Activated CD4-positive, alpha-beta memory T cell treated with anti-CD3 and anti-CD28 coated beads, Interleukin-2, amount 10 ng/mL, durations not matched to agents 7 days and 5 days (primary cell): ENCODE data around the gene RUFY3. TPM values are rescaled to one million over a fixed set of nuclear protein-coding genes. Genes with fewer than 3 reads are reported as not detected.
"Not testable (repeated sequence)": the region's sequence is repeated elsewhere in the genome, so short reads cannot be mapped to it uniquely, and the experiment has no call there.

ENCODE experiments used
- CTCF ChIA-PET: fragments of 350-600 bp; sonication (Branson Sonifier 250); formaldehyde crosslinking; loops from one replicate; lab custom pipeline; 2021; ENCODE audit warnings: antibody characterized with exemption, inconsistent platforms; lab: Charles Lee
- POLR2A ChIA-PET: fragments of 350-600 bp; sonication (Branson Sonifier 250); formaldehyde crosslinking; loops from one replicate; lab custom pipeline; 2021; ENCODE audit warnings: antibody characterized with exemption; lab: Charles Lee
- DNase-seq: peaks from one replicate; pipeline ENCODE4 v3.0.0-alpha.2; 2020
- H3K27ac Mint-ChIP-seq: one replicate; pipeline ENCODE4 v1.8.0; 2021; ENCODE audit warnings: mild to moderate bottlenecking, mixed read lengths
- H3K27me3 Mint-ChIP-seq: one replicate; pipeline ENCODE4 v1.8.0; 2021; ENCODE audit warnings: mixed read lengths
- H3K36me3 Mint-ChIP-seq: one replicate; pipeline ENCODE4 v1.8.0; 2021; ENCODE audit warnings: low read depth, mixed read lengths
- H3K4me1 Mint-ChIP-seq: one replicate; pipeline ENCODE4 v1.8.0; 2021; ENCODE audit warnings: mixed read lengths
- H3K4me3 Mint-ChIP-seq: one replicate; pipeline ENCODE4 v1.8.0; 2021; ENCODE audit warnings: mild to moderate bottlenecking, mixed read lengths
- H3K9me3 Mint-ChIP-seq: one replicate; pipeline ENCODE4 v1.8.0; 2021; ENCODE audit warnings: mixed read lengths
- total RNA-seq, 2 experiments: library from RNA; stranded (reverse); gene quantifications; one replicate each; pipeline ENCODE4 v1.2.3, GENCODE V29; 2021

Gene RUFY3
- total RNA-seq, 2 experiments from 2014 or later = 9.1 to 9.7 TPM

DNA sequence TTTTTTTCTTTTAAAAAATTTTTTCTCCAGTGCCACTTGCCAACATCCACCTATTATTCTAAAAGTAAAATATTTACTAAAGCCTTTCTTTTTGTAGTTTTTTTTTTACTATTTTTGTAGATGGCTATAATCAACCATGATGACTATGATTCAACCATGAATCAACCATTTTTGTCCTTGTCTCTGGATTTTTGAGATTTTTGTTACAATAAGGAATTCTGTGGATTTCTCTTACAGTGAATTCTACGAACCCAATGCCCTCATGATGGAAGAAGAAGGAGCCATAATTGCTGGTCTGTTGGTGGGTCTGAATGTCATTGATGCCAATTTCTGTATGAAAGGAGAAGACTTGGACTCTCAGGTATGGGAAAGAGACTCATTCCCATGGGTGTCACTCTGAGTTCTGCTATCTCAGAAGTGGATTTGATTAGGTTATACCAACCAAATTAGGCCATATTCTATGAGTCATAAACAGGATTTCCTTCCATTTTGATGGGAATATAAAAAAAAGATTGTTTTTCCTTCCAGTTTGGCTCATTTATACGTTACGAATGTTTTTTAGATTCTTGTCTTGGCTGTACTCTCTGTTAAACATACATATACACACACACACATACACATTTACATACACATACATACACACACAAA, 46.7 kb downstream of the RUFY3 start:
- H3K27me3 Mint-ChIP-seq = no peaks in the 10 kb centered on the region

DNA sequence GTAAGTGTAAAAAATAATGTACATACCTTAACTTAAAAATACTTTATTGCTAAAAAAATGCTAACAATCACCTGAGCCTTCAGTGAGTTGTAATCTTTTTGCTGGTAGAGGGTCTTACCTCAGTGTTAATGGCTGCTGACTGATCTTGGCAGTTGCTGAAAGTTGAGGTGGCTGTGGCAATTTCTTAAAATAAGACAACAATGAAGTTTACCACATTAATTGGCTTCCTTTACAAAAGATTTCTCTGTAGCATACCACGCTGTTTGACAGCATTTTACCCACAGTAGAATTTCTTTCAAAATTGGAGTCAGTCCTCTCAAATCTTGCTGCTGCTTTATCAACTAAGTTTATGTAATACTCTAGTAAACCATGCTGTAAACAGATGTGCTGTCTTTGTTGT, 47.6 kb downstream of the RUFY3 start:
- H3K4me1 Mint-ChIP-seq, H3K9me3 Mint-ChIP-seq, H3K27ac Mint-ChIP-seq, CTCF ChIA-PET, DNase-seq, POLR2A ChIA-PET, H3K27me3 Mint-ChIP-seq, H3K4me3 Mint-ChIP-seq, H3K36me3 Mint-ChIP-seq: not testable (repeated sequence)

More for the DNA sequence above, 46.7 kb downstream of the RUFY3 start:
- no peaks in the 10 kb centered on the region for H3K4me1 Mint-ChIP-seq
- H3K36me3 Mint-ChIP-seq = peaks cover 4% of the 10 kb centered on the region
- ChIA-PET CTCF (no interaction called here), POLR2A (no interaction called here)
- no peak overlapping the region for H3K4me3 Mint-ChIP-seq
- no peaks in the 10 kb centered on the region for H3K9me3 Mint-ChIP-seq
- no peak for DNase-seq
- no peak overlapping the region for H3K27ac Mint-ChIP-seq

DNA sequence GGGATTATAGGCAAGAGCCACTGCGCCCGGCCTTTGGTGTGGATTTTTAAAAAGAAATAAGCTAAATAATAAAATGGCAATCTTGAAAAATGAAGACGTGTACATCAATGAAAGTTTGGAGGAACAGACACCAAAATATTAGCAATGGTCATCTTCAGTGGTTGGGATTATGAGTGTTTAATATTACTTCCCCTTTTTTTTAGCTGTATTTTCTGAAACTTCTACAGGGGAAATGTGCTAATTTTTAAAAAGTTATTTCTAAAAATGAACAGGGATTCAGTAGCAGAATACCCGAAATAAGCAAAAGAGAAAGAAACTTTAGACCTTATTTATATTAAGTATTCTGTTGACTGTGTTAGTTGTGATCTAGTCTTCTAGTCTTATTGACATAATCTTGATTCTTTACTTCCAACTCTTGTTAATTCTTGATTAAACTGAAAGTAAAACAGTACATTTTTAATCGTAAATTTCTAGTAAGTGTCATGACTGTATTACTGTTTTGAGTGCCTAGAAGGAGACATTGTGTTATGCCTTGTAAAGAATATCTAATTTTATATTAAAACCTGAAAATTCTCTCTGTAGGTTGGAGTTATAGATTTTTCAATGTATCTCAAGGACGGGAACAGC, 51.3 kb downstream of the RUFY3 start:
- POLR2A ChIA-PET = no interaction called here
- Mint-ChIP-seq H3K36me3 (no peaks in the 10 kb centered on the region), H3K4me3 (no peak overlapping the region), H3K9me3 (no peaks in the 10 kb centered on the region), H3K27me3 (no peaks in the 10 kb centered on the region), H3K4me1 (no peaks in the 10 kb centered on the region), H3K27ac (no peak overlapping the region)
- no peak for DNase-seq
- CTCF ChIA-PET = no interaction called here

DNA sequence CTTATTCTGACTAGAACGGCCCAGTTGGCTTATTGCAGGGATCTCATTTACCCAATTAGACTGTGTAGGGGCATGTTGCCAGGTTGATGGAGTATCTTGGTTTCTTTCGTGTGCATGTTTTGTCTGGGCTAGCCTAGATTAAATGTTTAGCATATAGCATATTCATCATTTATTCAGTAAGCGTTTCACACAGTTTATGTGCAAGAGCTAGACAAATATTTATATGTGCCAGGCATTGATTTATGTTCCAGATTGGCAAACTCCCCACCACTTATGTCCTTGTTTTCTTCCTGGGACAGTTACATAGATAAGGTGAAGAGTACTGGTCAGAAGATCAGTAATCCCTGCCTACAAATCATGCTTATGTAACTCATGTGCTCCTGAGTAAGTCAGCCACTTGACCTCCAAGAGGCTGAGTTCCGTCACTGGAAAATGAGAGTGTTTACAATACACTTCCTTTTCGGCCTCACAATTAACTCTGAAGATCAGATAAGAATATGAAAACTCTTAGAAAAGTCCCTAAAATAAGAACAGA, 57.2 kb downstream of the RUFY3 start:
- Mint-ChIP-seq H3K9me3 (no peaks in the 10 kb centered on the region), H3K36me3 (no peaks in the 10 kb centered on the region), H3K27ac (no peak overlapping the region), H3K4me3 (no peak overlapping the region), H3K27me3 (no peaks in the 10 kb centered on the region), H3K4me1 (no peaks in the 10 kb centered on the region)
- ChIA-PET CTCF (no interaction called here), POLR2A (no interaction called here)
- DNase-seq = no peak

DNA sequence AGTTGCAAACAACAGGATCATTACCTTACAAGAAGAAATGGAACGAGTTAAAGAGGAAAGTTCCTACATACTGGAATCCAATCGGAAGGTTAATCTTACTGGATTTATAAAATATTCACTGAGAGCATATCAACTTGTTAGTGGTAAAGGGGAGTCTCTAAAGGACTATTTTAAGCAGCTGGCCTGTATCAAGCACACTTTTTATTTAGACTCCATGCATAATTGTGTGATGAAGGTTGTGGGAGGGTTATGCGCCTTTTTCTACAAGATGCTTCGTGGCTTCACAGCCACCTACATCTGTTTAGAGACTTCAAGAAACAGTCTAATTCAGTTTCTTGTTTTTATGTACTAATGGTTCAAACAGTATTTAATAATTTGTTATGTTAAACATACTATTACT, 61.3 kb downstream of the RUFY3 start:
- no peak for DNase-seq
- H3K4me3 Mint-ChIP-seq = no peak overlapping the region
- ChIA-PET CTCF (no interaction called here), POLR2A (no interaction called here)
- H3K4me1 Mint-ChIP-seq = no peaks in the 10 kb centered on the region
- H3K27ac Mint-ChIP-seq = no peak overlapping the region
- no peaks in the 10 kb centered on the region for H3K36me3 Mint-ChIP-seq
- H3K9me3 Mint-ChIP-seq = no peaks in the 10 kb centered on the region
- H3K27me3 Mint-ChIP-seq = no peaks in the 10 kb centered on the region

DNA sequence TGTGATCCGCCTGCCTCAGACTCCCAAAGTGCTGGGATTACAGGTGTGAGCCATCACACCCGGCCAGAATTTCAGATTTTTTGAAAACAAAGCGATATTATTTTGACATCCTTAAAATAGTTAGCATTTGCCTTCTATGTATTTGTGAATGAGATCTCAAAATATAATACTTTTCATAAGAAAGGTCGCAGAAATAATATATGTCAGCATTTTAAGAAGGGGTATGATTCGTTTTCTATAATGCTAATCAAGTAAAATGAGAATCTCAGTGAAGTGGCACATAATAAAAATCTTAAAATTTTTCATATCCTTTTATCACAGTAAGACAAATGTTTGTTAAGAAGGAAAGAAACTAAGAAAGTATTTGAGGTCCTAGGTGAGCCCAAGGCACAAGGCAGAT, 65.7 kb downstream of the RUFY3 start:
- H3K27me3 Mint-ChIP-seq = no peaks in the 10 kb centered on the region
- H3K27ac Mint-ChIP-seq = no peak overlapping the region
- no peaks in the 10 kb centered on the region for H3K9me3 Mint-ChIP-seq
- no peaks in the 10 kb centered on the region for H3K36me3 Mint-ChIP-seq
- DNase-seq = no peak
- no peaks in the 10 kb centered on the region for H3K4me1 Mint-ChIP-seq
- ChIA-PET POLR2A (no interaction called here), CTCF (no interaction called here)
- no peak overlapping the region for H3K4me3 Mint-ChIP-seq

DNA sequence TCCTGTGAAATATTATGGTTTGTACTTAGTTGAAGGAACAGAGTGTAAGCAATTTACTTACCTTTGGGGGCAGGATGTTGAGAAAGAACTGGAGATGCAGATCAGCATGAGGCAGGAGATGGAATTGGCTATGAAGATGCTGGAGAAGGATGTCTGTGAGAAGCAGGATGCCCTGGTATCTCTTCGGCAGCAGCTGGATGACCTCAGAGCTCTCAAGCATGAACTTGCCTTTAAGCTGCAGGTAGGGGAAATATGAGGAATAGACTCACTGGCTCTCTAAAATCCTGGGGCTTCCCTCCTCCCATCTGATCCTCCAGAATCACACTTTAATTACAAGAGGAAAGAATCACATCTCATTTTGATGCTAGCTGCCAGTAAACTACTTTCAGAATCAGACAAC, 67.0 kb downstream of the RUFY3 start:
- Mint-ChIP-seq H3K9me3 (no peaks in the 10 kb centered on the region), H3K27me3 (no peaks in the 10 kb centered on the region), H3K36me3 (no peaks in the 10 kb centered on the region), H3K27ac (no peak overlapping the region), H3K4me1 (no peaks in the 10 kb centered on the region), H3K4me3 (no peak overlapping the region)
- ChIA-PET POLR2A (no interaction called here), CTCF (no interaction called here)
- DNase-seq = no peak

DNA sequence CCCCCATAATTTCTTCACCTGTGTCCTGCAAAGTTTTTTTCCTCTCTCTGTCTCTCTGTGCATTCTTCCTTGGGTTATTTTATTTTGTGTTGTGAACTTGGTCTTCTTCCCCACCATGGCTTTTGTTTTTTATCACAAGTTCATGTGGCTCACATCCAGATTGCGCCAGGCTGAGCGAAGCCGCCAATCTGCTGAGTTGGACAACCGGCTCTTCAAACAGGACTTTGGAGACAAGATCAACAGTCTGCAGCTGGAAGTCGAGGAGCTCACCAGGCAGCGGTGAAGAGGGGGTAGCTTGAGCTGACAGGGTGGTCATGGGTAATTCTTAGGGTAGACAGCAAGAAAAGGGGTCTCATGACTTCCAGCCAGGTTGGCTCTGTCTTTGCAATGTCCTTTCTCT, 71.9 kb downstream of the RUFY3 start:
- no peak for DNase-seq
- no peaks in the 10 kb centered on the region for H3K36me3 Mint-ChIP-seq
- H3K27ac Mint-ChIP-seq = no peak overlapping the region
- POLR2A ChIA-PET = no interaction called here
- no peaks in the 10 kb centered on the region for H3K27me3 Mint-ChIP-seq
- H3K4me3 Mint-ChIP-seq = no peak overlapping the region
- no peaks in the 10 kb centered on the region for H3K9me3 Mint-ChIP-seq
- H3K4me1 Mint-ChIP-seq = no peaks in the 10 kb centered on the region
- CTCF ChIA-PET = interaction anchor here (0.6 kb wide), 1 partner anchor 45 kb away, joined by 3 read pairs; no protein-coding TSS in a partner anchor

DNA sequence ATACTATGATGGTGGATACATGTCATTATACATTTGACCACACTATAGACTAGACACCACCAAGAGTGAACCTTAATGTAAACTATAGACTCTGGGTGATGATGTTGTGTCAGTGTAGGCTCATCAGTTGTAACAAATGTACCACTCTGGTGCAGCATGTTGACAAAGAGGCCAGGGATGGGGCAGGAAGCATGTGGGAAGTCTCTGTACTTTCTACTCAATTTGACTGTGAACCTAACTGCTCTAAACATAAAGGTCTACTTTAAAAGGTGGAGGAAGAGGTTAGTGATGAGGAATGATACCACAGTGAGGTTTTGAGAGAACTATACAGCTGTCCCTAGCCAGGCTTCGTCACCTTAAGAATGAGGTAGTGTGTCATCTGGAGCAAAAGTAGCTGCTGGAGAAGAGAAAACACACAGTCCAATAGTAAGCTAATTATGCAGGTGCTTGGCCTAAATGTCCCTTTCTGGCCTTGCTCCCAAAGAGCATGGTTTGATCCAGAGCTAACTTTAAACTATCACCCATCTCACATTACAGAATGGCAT, 79.6 kb downstream of the RUFY3 start:
- H3K36me3 Mint-ChIP-seq = no peaks in the 10 kb centered on the region
- DNase-seq = no peak
- CTCF ChIA-PET = no interaction called here
- no peaks in the 10 kb centered on the region for H3K27me3 Mint-ChIP-seq
- no peak overlapping the region for H3K4me3 Mint-ChIP-seq
- no peak overlapping the region for H3K27ac Mint-ChIP-seq
- POLR2A ChIA-PET = no interaction called here
- peaks cover 12% of the 10 kb centered on the region for H3K4me1 Mint-ChIP-seq
- no peaks in the 10 kb centered on the region for H3K9me3 Mint-ChIP-seq

DNA sequence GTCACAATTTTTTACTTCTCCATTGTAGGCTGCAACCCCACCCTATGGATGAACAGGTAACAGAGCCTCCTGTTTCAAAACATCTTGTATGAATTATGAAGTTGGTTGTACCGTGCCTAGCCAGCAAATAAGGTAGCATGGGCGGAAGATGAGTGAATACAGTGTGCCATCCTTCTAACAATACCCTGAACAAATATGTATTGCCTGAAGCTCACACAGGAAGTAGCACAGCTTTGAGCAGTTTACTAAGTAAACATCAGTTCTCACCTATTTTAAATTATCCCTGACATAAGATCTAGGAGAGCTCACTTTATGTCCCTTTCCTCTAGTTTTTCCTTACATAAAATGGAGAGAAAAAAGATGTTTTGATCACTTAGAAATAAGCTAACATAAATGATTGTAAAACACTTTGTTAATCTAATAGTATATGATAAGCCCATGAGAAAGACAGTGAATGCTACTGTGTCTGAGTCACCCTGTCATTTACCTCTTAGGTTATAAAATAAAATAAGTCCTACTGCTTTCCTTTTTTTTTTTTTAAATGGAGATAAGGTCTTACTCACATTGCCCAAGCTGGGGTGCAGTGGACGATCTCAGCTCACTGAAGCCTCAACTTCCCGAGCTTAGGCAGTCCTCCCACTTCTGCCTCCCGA, 81.3 kb downstream of the RUFY3 start:
- ChIA-PET POLR2A (interaction anchor here (1.4 kb wide), 1 partner anchor 115 kb away, joined by 4 read pairs; the partner anchor contains the start of gene UTP3), CTCF (interaction anchor here (0.6 kb wide), 1 partner anchor 117 kb away, joined by 4 read pairs; no protein-coding TSS in a partner anchor)
- Mint-ChIP-seq H3K27ac (no peak overlapping the region), H3K27me3 (no peaks in the 10 kb centered on the region), H3K4me3 (no peak overlapping the region), H3K9me3 (no peaks in the 10 kb centered on the region), H3K36me3 (no peaks in the 10 kb centered on the region), H3K4me1 (peaks cover 12% of the 10 kb centered on the region)
- no peak for DNase-seq

DNA sequence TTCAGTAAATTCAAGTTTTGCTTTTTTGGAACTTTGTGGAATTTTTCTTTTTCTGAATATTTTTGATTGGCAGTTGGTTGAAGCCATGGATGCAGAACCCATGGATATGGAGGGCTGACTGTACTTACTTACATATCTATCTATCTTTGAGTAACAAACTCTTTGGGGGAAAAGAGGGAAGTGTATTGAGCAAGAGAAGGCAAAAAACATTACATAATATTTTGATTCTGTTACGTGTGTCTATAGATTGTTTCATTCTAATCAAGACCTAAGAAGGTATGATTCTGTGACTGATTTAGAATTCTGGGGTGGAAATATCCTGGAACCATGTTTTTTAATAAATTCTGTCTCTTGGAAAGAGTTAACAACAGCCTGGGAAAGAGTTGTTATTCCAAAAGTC, 86.4 kb downstream of the RUFY3 start:
- DNase-seq = no peak
- ChIA-PET CTCF (interaction anchor here (0.6 kb wide), 1 partner anchor 59 kb away, joined by 3 read pairs; no protein-coding TSS in a partner anchor), POLR2A (no interaction called here)
- Mint-ChIP-seq H3K4me3 (no peak overlapping the region), H3K27me3 (no peaks in the 10 kb centered on the region), H3K27ac (no peak overlapping the region), H3K4me1 (no peaks in the 10 kb centered on the region), H3K36me3 (no peaks in the 10 kb centered on the region), H3K9me3 (no peaks in the 10 kb centered on the region)

DNA sequence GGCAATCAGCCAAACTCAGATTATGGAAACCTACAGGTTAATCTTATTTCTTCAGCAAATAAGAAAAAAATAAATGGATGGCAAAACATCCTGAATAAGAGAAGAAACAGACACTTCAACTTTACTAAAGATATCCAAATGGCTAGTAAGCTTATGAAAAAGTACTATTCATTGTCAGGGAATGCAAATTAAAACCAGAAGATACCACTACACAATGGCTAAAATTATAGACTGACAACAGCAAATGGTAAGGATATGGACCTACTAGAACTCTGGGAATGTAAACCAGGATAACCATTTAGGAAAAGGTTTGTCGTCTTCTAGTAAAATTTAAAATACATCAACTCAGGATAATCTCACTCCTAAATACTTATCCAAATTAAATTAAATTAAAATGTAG, 93.6 kb downstream of the RUFY3 start:
- Mint-ChIP-seq H3K4me1 (peaks cover 10% of the 10 kb centered on the region), H3K4me3 (no peak overlapping the region), H3K9me3 (no peaks in the 10 kb centered on the region), H3K36me3 (peaks cover 22% of the 10 kb centered on the region), H3K27ac (no peak overlapping the region), H3K27me3 (no peaks in the 10 kb centered on the region)
- DNase-seq = no peak
- POLR2A ChIA-PET = no interaction called here
- CTCF ChIA-PET = interaction anchor here (0.6 kb wide), 1 partner anchor 13 kb away, joined by 3 read pairs; no protein-coding TSS in a partner anchor

DNA sequence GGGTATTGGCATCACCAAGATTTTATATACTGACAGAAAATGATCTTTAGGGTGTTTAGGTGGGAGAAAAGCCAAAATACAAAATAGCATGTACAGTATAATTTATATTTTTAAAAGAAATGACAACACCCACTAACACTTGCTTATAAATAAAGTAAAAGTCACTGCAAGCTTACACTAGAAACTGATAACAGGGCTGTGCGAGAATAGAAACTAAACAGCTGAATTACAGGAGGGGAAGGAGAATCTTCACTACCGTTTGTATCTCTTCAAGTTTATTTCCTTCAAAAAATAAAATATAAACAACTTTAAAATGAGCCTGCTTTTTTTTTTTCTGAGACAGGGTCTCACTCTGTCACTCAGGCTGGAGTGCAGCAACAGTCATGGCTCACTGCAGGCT, 95.1 kb downstream of the RUFY3 start:
- H3K27ac Mint-ChIP-seq = no peak overlapping the region
- no peaks in the 10 kb centered on the region for H3K9me3 Mint-ChIP-seq
- ChIA-PET POLR2A (no interaction called here), CTCF (interaction anchor here (1.0 kb wide), 1 partner anchor 216 kb away, joined by 3 read pairs; no protein-coding TSS in a partner anchor)
- H3K4me3 Mint-ChIP-seq = no peak overlapping the region
- H3K36me3 Mint-ChIP-seq = peaks cover 28% of the 10 kb centered on the region
- no peak for DNase-seq
- H3K4me1 Mint-ChIP-seq = peaks cover 10% of the 10 kb centered on the region
- H3K27me3 Mint-ChIP-seq = no peaks in the 10 kb centered on the region
